PFSK-1 (cell line): ENCODE data around the gene HLA-DQB1.

Source experiments
- FOXP2 ChIP-seq: optimal IDR thresholded peaks from 2 replicates; pipeline ENCODE3; 2011; ENCODE audit warnings: borderline replicate concordance, control low read depth, inconsistent platforms; ENCODE audit not compliant: insufficient read depth; ENCODE audit errors: extremely low read length, extremely low read depth
- POLR2AphosphoS5 ChIP-seq: IDR thresholded peaks from 2 replicates; pipeline ENCODE4 v1.6.1; 2012; ENCODE audit warnings: low read depth, mild to moderate bottlenecking, control low read depth, low read length, moderate library complexity
- REST ChIP-seq, 2 experiments: IDR thresholded peaks; 2 replicates each; pipeline versions ENCODE4 v1.6.1 to v1.8.0; 2011 to 2012; ENCODE audit warnings: low read depth in 2 of 2, low read length in 2 of 2, control low read depth in 1 of 2, inconsistent platforms in 1 of 2, mild to moderate bottlenecking in 1 of 2, moderate library complexity in 1 of 2; ENCODE audit not compliant: insufficient read depth in 1 of 2
- SIN3A ChIP-seq: IDR thresholded peaks from 2 replicates; pipeline ENCODE4 v1.6.1; 2012; ENCODE audit warnings: mild to moderate bottlenecking, low read length, moderate library complexity, borderline replicate concordance; ENCODE audit not compliant: insufficient read depth
- TAF1 ChIP-seq: IDR thresholded peaks from 2 replicates; pipeline ENCODE4 v1.6.1; 2012; ENCODE audit warnings: low read length, control low read depth, borderline replicate concordance; ENCODE audit not compliant: insufficient read depth

HLA-DQB1 gene

GRCh38 chr6:32685603-32686002, 19.1 kb upstream of the HLA-DQB1 start:
- TF ChIP-seq TAF1, result no peak
- TF ChIP-seq POLR2AphosphoS5, result no peak
- no peak for TF ChIP-seq REST (IDR thresholded peaks at IDR 0.05; ENCODE audit: insufficient read depth in 1 of 2, low read depth in 2 of 2, low read length in 2 of 2)
- no peak for TF ChIP-seq SIN3A
- no peak for TF ChIP-seq FOXP2

- no peak for TF ChIP-seq TAF1
- no peak for TF ChIP-seq SIN3A
- TF ChIP-seq REST (IDR thresholded peaks at IDR 0.05; ENCODE audit: insufficient read depth in 1 of 2, low read depth in 2 of 2, low read length in 2 of 2), result no peak
- no peak for TF ChIP-seq POLR2AphosphoS5
- no peak for TF ChIP-seq FOXP2
These were observed 17.8 kb upstream of the HLA-DQB1 start for GRCh38 chr6:32684246-32684645.

GRCh38 chr6:32680055-32680454, 13.6 kb upstream of the HLA-DQB1 start:
- TF ChIP-seq SIN3A (no peak), POLR2AphosphoS5 (no peak), REST (IDR thresholded peaks at IDR 0.05; ENCODE audit: insufficient read depth in 1 of 2, low read depth in 2 of 2, low read length in 2 of 2) (no peak), TAF1 (no peak), FOXP2 (no peak)

GRCh38 chr6:32679492-32679891, 13.0 kb upstream of the HLA-DQB1 start:
- no peak for TF ChIP-seq POLR2AphosphoS5
- no peak for TF ChIP-seq TAF1
- no peak for TF ChIP-seq SIN3A
- no peak for TF ChIP-seq FOXP2
- no peak for TF ChIP-seq REST (IDR thresholded peaks at IDR 0.05; ENCODE audit: insufficient read depth in 1 of 2, low read depth in 2 of 2, low read length in 2 of 2)

- TF ChIP-seq TAF1, result no peak
- TF ChIP-seq REST (IDR thresholded peaks at IDR 0.05; ENCODE audit: insufficient read depth in 1 of 2, low read depth in 2 of 2, low read length in 2 of 2), result no peak
- no peak for TF ChIP-seq SIN3A
- no peak for TF ChIP-seq POLR2AphosphoS5
- TF ChIP-seq FOXP2, result no peak
These were observed 3.4 kb upstream of the HLA-DQB1 start for GRCh38 chr6:32669893-32670292.
